Measurements from ENCODE around the gene ASB16. TPM values are rescaled to one million over a fixed set of nuclear protein-coding genes. Genes with fewer than 3 reads are reported as not detected.

Gene ASB16
- total and polyA plus RNA-seq, 9 of the 15 experiments (the other 6 are each of a cell fraction or from before 2014, with no cell fraction given) = 0.03 to 0.07 TPM; not detected in 7

- TF ChIP-seq NR1H2 (CRISPR knock-in tag; IDR thresholded peaks at IDR 0.05) (no peak), IRF9 (tag; IDR thresholded peaks at IDR 0.05) (no peak), CBX3 (IDR thresholded peaks at IDR 0.05; ENCODE audit: borderline replicate concordance in 1 of 2, low read length in 2 of 2) (peak in 1 of 2 experiments; percentile 48; a peak in 1 of 3 replicates), STAT5A (IDR thresholded peaks at IDR 0.05; ENCODE audit: borderline replicate concordance, low read length) (no peak), NR2C1 (IDR thresholded peaks at IDR 0.05) (no peak), NR2C1 (tag; IDR thresholded peaks at IDR 0.05) (no peak), TBP (optimal IDR thresholded peaks at IDR 0.05; ENCODE audit: low read depth, low read length) (peak; percentile 28), ZNF511 (CRISPR knock-in tag; IDR thresholded peaks at IDR 0.05) (peak; percentile 80; the same call in 1 of the 2 replicates), GABPB2 (CRISPR knock-in tag; conservative IDR thresholded peaks at IDR 0.05) (no peak), XRCC3 (IDR thresholded peaks at IDR 0.05) (no peak), NFYB (IDR thresholded peaks at IDR 0.05; ENCODE audit: extremely low read depth, insufficient read length) (no peak)
- TF ChIP-seq, protein P1, sequence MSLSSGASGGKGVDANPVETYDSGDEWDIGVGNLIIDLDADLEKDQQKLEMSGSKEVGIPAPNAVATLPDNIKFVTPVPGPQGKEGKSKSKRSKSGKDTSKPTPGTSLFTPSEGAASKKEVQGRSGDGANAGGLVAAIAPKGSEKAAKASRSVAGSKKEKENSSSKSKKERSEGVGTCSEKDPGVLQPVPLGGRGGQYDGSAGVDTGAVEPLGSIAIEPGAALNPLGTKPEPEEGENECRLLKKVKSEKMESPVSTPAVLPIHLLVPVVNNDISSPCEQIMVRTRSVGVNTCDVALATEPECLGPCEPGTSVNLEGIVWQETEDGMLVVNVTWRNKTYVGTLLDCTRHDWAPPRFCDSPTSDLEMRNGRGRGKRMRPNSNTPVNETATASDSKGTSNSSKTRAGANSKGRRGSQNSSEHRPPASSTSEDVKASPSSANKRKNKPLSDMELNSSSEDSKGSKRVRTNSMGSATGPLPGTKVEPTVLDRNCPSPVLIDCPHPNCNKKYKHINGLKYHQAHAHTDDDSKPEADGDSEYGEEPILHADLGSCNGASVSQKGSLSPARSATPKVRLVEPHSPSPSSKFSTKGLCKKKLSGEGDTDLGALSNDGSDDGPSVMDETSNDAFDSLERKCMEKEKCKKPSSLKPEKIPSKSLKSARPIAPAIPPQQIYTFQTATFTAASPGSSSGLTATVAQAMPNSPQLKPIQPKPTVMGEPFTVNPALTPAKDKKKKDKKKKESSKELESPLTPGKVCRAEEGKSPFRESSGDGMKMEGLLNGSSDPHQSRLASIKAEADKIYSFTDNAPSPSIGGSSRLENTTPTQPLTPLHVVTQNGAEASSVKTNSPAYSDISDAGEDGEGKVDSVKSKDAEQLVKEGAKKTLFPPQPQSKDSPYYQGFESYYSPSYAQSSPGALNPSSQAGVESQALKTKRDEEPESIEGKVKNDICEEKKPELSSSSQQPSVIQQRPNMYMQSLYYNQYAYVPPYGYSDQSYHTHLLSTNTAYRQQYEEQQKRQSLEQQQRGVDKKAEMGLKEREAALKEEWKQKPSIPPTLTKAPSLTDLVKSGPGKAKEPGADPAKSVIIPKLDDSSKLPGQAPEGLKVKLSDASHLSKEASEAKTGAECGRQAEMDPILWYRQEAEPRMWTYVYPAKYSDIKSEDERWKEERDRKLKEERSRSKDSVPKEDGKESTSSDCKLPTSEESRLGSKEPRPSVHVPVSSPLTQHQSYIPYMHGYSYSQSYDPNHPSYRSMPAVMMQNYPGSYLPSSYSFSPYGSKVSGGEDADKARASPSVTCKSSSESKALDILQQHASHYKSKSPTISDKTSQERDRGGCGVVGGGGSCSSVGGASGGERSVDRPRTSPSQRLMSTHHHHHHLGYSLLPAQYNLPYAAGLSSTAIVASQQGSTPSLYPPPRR (CRISPR knock-in tag; IDR thresholded peaks at IDR 0.05; ENCODE audit: borderline replicate concordance) = 0 out of 2 replicates have a peak, but pooled peaks have one; percentile 33
- TF ChIP-seq, protein P2, sequence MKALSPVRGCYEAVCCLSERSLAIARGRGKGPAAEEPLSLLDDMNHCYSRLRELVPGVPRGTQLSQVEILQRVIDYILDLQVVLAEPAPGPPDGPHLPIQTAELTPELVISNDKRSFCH (CRISPR knock-in tag; IDR thresholded peaks at IDR 0.05) = no peak
- TF ChIP-seq, protein P2 (tag; IDR thresholded peaks at IDR 0.05) = peak; percentile 81
- TF ChIP-seq, protein P3, sequence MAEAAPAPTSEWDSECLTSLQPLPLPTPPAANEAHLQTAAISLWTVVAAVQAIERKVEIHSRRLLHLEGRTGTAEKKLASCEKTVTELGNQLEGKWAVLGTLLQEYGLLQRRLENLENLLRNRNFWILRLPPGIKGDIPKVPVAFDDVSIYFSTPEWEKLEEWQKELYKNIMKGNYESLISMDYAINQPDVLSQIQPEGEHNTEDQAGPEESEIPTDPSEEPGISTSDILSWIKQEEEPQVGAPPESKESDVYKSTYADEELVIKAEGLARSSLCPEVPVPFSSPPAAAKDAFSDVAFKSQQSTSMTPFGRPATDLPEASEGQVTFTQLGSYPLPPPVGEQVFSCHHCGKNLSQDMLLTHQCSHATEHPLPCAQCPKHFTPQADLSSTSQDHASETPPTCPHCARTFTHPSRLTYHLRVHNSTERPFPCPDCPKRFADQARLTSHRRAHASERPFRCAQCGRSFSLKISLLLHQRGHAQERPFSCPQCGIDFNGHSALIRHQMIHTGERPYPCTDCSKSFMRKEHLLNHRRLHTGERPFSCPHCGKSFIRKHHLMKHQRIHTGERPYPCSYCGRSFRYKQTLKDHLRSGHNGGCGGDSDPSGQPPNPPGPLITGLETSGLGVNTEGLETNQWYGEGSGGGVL (CRISPR knock-in tag; IDR thresholded peaks at IDR 0.05) = no peak
- TF ChIP-seq, protein P4, sequence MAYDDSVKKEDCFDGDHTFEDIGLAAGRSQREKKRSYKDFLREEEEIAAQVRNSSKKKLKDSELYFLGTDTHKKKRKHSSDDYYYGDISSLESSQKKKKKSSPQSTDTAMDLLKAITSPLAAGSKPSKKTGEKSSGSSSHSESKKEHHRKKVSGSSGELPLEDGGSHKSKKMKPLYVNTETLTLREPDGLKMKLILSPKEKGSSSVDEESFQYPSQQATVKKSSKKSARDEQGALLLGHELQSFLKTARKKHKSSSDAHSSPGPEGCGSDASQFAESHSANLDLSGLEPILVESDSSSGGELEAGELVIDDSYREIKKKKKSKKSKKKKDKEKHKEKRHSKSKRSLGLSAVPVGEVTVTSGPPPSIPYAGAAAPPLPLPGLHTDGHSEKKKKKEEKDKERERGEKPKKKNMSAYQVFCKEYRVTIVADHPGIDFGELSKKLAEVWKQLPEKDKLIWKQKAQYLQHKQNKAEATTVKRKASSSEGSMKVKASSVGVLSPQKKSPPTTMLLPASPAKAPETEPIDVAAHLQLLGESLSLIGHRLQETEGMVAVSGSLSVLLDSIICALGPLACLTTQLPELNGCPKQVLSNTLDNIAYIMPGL (CRISPR knock-in tag; IDR thresholded peaks at IDR 0.05) = peak; percentile 96
Measured at GRCh38 chr17:44210342-44211192, 40.1 kb downstream of the ASB16 start (continued).
